Measurements from ENCODE around the gene SAMMSON. TPM values are rescaled to one million over a fixed set of nuclear protein-coding genes. Genes with fewer than 3 reads are reported as not detected.

SAMMSON gene
- total and polyA plus RNA-seq, 2 experiments from 2014 or later, result not detected

- Mint-ChIP-seq H3K4me3 (no peak overlapping the region), H3K27ac (no peak overlapping the region), H3K36me3 (ENCODE audit: low read depth) (no peaks in the 10 kb centered on the region), H3K9me3 (no peaks in the 10 kb centered on the region), H3K27me3 (ENCODE audit: insufficient read depth, low read depth, poor library complexity) (peaks cover 4% of the 10 kb centered on the region), H3K4me1 (peaks cover 26% of the 10 kb centered on the region)
- H3K36me3 ChIP-seq (ENCODE audit: insufficient read depth), result no peaks in the 10 kb centered on the region
- no peaks in the 10 kb centered on the region for H3K27me3 ChIP-seq (ENCODE audit: insufficient read depth)
- ATAC-seq (no peak), DNase-seq (ENCODE audit: low spot score) (no peak)
- TF ChIP-seq CTCF (conservative IDR thresholded peaks at IDR 0.05; ENCODE audit: low read depth in 2 of 2), result no peak
- no peak for TF ChIP-seq ZNF462 (CRISPR knock-in tag; IDR thresholded peaks at IDR 0.05)
- TF ChIP-seq ZNF114 (CRISPR knock-in tag; IDR thresholded peaks at IDR 0.05), result no peak
- H3K79me2 ChIP-seq (replicated peaks; ENCODE audit: insufficient read depth), result no peaks in the 10 kb centered on the region
- H3K9me2 ChIP-seq (ENCODE audit: insufficient read depth), result no peaks in the 10 kb centered on the region
- H3K4me1 ChIP-seq (ENCODE audit: insufficient read depth), result 0 out of 2 replicates have a peak, but pooled peaks cover 3% of the 10 kb centered on the region
- no peak overlapping the region for H3K27ac ChIP-seq (ENCODE audit: low read depth)
- H2AFZ ChIP-seq, result no peak overlapping the region
- no peak overlapping the region for H3K4me2 ChIP-seq
- no peaks in the 10 kb centered on the region for H4K20me1 ChIP-seq (replicated peaks; ENCODE audit: insufficient read depth)
- H3F3A ChIP-seq (replicated peaks; ENCODE audit: low read depth), result no peaks in the 10 kb centered on the region
- H3K4me3 ChIP-seq, result no peak overlapping the region
These were observed 1.1 kb downstream of the SAMMSON start for GRCh38 chr3:70000563-70001081.

GRCh38 chr3:70003119-70003518 is 3.6 kb downstream of the SAMMSON start:
- no peak overlapping the region for H2AFZ ChIP-seq
- H3K4me2 ChIP-seq, result no peak overlapping the region
- H4K20me1 ChIP-seq (replicated peaks; ENCODE audit: insufficient read depth), result no peaks in the 10 kb centered on the region
- DNase-seq (ENCODE audit: low spot score), result no peak
- H3K9me3 Mint-ChIP-seq, result peaks cover 9% of the 10 kb centered on the region; the same call in 2 of the 3 replicates
- no peaks in the 10 kb centered on the region for H3K9me2 ChIP-seq (ENCODE audit: insufficient read depth)
- no peaks in the 10 kb centered on the region for H3K36me3 ChIP-seq (ENCODE audit: insufficient read depth)
- H3K27me3 ChIP-seq (ENCODE audit: insufficient read depth), result no peaks in the 10 kb centered on the region
- H3K36me3 Mint-ChIP-seq (ENCODE audit: low read depth), result no peaks in the 10 kb centered on the region; the same call in 2 of the 3 replicates
- H3K4me3 ChIP-seq, result no peak overlapping the region
- H3K79me2 ChIP-seq (replicated peaks; ENCODE audit: insufficient read depth), result no peaks in the 10 kb centered on the region
- no peak for ATAC-seq
- H3K4me3 Mint-ChIP-seq, result no peak overlapping the region
- peaks cover 5% of the 10 kb centered on the region for H3K27me3 Mint-ChIP-seq (ENCODE audit: insufficient read depth, low read depth, poor library complexity)
- no peak overlapping the region for H3K27ac ChIP-seq (ENCODE audit: low read depth)
- H3F3A ChIP-seq (replicated peaks; ENCODE audit: low read depth), result no peaks in the 10 kb centered on the region
- no peak overlapping the region for H3K27ac Mint-ChIP-seq
- H3K4me1 ChIP-seq (ENCODE audit: insufficient read depth), result no peaks in the 10 kb centered on the region
- peaks cover 15% of the 10 kb centered on the region for H3K4me1 Mint-ChIP-seq
- TF ChIP-seq ETS1 (IDR thresholded peaks at IDR 0.05) (no peak), REST (IDR thresholded peaks at IDR 0.05; ENCODE audit: unreplicated experiment) (no peak), JUNB (IDR thresholded peaks at IDR 0.05; ENCODE audit: unreplicated experiment) (no peak)

Measured in GM23338 (cell line).